ENCODE measurements around the gene PRELID1.
"Not testable (repeated sequence)": the region's sequence is repeated elsewhere in the genome, so short reads cannot be mapped to it uniquely, and the experiment has no call there.

Gene PRELID1

DNA sequence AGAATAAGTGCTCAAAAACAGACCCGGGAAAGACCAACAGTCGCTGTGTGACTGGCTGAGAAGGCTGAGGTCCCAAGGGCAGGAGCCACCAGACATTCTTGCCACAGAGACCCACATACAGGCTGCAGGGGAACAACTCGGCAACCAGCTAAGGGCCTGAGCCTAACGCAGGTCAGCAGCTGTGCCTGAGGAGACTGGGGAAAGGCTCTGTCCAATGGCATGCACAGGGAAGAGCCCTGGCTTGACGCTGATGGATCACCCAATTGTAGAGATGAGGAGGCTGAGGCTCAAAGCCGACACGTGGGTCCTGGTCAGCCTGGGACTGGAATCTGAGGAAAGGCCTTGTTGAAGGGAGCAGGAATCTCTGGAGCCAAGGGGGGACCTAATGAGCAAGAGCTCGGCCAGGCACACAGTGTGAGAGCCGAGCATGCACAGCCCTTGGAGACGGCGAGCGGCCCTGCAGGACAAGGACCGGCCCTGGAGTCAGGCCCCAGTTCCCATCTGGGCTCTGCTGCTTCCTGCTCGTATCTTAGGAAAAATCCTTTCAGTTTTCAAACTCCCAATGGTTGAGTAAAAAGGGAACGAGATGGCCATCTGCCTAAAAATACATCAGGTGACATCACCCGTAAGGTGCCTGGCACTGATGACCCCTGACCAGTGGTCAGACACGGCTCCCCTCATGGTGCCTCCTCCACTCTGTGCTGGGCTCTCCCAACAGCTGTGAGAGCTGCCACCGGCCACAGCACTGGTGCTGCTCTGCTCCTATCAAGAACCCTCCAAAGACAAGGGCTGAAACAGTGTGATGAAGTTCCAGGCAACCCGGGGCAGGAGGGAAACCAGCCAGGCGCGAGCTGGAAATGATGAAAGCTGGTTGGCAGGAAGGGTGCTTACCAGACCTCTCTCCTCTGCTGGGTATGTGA, 31.4 kb downstream of the PRELID1 start:
- Histone ChIP-seq H3K4me3 (ENCODE audit: low read length in 2 of 2) (no peak overlapping the region), H3K4me1 (ENCODE audit: control insufficient read depth in 2 of 2, insufficient read depth in 2 of 2, low read length in 2 of 2) (no peaks in the 10 kb centered on the region), H3K9me3 (ENCODE audit: control insufficient read depth in 2 of 2, low read length in 2 of 2) (no peaks in the 10 kb centered on the region), H3K36me3 (ENCODE audit: control insufficient read depth in 2 of 2, insufficient read depth in 2 of 2, low read length in 2 of 2) (peaks cover 77 to 88% of the 10 kb centered on the region in 2 donors), H3K27me3 (ENCODE audit: control insufficient read depth in 2 of 2, insufficient read depth in 2 of 2, low read length in 2 of 2) (no peaks in the 10 kb centered on the region), H3K9ac (ENCODE audit: low read depth in 1 of 2, low read length in 2 of 2) (no peak overlapping the region), H3K27ac (ENCODE audit: low read depth in 2 of 2, low read length in 2 of 2) (no peak overlapping the region)

DNA sequence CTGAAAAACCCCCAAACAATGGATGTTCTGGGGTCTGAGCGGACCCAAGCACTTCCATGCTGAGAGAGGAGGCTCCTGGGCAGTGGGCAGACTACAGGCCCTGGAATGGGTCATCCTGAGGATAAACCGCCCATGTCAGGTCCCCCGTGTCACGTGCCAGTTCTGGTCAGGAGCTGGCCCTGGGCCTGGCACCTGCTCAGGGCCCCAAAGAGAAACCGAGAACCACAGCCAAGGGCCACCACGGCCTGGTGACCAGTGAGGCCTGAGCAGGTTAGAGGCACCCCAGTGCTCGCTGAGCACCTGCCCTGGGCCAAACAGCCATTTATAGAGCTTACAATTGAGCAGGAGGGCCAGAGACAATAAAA, 32.1 kb downstream of the PRELID1 start:
- Histone ChIP-seq H3K36me3 (ENCODE audit: control insufficient read depth in 2 of 2, insufficient read depth in 2 of 2, low read length in 2 of 2) (peaks cover 72 to 85% of the 10 kb centered on the region in 2 donors), H3K9ac (ENCODE audit: low read depth in 1 of 2, low read length in 2 of 2) (no peak overlapping the region), H3K4me1 (ENCODE audit: control insufficient read depth in 2 of 2, insufficient read depth in 2 of 2, low read length in 2 of 2) (no peaks in the 10 kb centered on the region), H3K9me3 (ENCODE audit: control insufficient read depth in 2 of 2, low read length in 2 of 2) (no peaks in the 10 kb centered on the region), H3K4me3 (ENCODE audit: low read length in 2 of 2) (no peak overlapping the region), H3K27me3 (ENCODE audit: control insufficient read depth in 2 of 2, insufficient read depth in 2 of 2, low read length in 2 of 2) (no peaks in the 10 kb centered on the region), H3K27ac (ENCODE audit: low read depth in 2 of 2, low read length in 2 of 2) (no peak overlapping the region)

DNA sequence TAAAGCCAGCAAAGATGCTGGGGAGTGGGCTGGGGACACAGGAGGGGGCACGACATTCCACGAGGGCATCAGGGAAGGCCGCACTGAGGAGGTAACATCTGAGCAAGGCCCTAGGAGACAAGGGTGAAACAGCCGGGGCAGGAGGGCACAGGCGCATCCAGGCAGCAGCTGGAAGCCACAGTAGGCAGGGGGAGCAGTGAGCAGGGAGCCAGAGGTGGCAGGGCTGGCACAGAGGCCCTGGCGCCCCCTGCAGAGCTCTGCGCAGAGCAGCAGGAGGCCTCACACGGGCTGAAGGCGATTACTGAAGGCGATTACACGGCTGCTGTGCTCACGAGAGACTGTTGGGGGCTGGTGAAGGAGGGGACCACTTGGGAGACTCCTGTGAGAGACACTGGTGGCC, 32.5 kb downstream of the PRELID1 start:
- Histone ChIP-seq H3K4me1 (ENCODE audit: control insufficient read depth in 2 of 2, insufficient read depth in 2 of 2, low read length in 2 of 2) (no peaks in the 10 kb centered on the region), H3K36me3 (ENCODE audit: control insufficient read depth in 2 of 2, insufficient read depth in 2 of 2, low read length in 2 of 2) (peaks cover 70 to 82% of the 10 kb centered on the region in 2 donors), H3K27me3 (ENCODE audit: control insufficient read depth in 2 of 2, insufficient read depth in 2 of 2, low read length in 2 of 2) (no peaks in the 10 kb centered on the region), H3K4me3 (ENCODE audit: low read length in 2 of 2) (no peak overlapping the region), H3K9me3 (ENCODE audit: control insufficient read depth in 2 of 2, low read length in 2 of 2) (no peaks in the 10 kb centered on the region), H3K27ac (ENCODE audit: low read depth in 2 of 2, low read length in 2 of 2) (no peak overlapping the region), H3K9ac (ENCODE audit: low read depth in 1 of 2, low read length in 2 of 2) (no peak overlapping the region)

DNA sequence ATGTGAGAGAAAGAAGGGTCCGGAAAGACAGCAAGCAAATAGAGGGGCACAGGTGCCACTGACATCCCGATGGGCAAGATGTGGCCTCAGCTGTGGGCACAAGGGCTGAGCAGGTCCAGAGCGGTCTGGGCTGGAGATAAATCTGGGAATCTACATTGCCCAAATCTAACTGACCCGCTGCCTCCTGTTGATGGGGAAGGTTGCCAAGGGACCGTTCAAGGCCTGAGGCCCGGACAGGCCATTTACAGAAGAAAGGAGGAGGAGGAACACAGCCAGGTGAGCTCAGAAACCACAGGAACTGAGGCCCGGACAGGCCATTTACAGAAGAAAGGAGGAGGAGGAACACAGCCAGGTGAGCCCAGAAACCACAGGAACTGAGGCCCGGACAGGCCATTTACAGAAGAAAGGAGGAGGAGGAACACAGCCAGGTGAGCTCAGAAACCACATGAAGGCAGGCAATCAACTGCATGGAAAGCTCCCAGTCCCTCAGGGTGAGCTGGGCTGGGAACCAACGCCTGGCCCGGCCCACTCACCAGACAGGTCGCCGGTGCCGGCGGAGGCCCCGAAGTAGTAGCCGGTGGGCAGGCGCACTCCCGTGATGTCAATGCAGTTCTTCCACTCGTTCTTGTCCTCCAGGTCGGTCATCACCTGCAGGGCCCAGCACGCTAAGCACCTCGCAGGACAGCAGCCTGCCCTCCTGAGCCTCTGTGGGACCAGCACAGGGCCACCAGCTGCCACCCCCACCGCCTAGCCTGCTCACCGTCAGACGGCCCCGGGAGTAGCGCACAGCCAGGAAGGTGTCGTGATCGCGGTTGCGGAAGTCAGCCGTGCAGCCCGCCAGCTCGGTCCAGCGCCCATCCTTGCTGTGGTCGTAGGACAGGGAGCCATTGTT, 33.2 kb downstream of the PRELID1 start:
- peaks cover 68 to 81% of the 10 kb centered on the region in 2 donors for H3K36me3 ChIP-seq (ENCODE audit: control insufficient read depth in 2 of 2, insufficient read depth in 2 of 2, low read length in 2 of 2)
- no peaks in the 10 kb centered on the region for H3K4me1 ChIP-seq (ENCODE audit: control insufficient read depth in 2 of 2, insufficient read depth in 2 of 2, low read length in 2 of 2)
- H3K9ac ChIP-seq (ENCODE audit: low read depth in 1 of 2, low read length in 2 of 2) = no peak overlapping the region
- H3K9me3 ChIP-seq (ENCODE audit: control insufficient read depth in 2 of 2, low read length in 2 of 2) = no peaks in the 10 kb centered on the region
- H3K4me3 ChIP-seq (ENCODE audit: low read length in 2 of 2) = no peak overlapping the region
- no peak overlapping the region for H3K27ac ChIP-seq (ENCODE audit: low read depth in 2 of 2, low read length in 2 of 2)
- no peaks in the 10 kb centered on the region for H3K27me3 ChIP-seq (ENCODE audit: control insufficient read depth in 2 of 2, insufficient read depth in 2 of 2, low read length in 2 of 2)

DNA sequence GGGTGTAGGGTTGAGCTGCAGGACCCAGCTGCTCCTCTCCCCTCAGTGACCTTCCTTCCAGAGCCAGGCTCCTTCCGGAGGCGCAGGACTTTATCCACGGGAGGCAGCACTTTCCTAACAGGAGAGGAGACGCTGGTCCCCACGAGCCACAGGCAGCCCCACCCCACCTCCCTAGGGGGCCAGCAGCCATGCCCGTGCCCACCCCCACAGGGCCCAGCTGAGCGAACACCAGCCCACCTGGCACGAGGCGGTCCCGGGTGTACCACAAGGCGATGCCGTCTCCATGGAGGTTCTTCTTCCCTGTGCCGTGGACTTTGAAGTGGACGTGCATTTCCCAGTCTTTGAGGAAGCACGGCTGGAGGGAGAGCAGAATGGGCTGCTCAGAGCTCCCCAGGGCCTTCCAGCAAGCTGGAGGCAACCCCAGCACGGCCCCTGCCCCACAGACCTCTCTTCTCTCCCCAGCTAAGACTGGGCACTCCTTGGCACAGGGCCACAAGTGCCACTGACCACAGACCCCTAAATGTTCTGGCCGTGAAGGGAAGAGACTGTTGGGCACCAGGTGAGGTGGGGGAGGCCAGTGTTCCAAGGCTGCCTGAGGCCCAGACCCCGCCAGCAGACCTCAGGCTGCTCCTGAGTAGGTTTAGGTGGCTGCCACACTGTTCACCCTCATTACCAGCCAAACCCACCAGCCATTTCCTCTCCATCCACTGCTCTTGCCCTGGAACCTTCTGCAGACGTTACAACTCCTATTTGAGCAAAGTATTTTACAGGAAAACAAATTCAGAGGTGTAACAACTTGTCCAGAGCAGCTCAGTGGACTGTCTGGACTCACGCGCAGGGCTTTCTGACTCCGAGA, 34.9 kb downstream of the PRELID1 start:
- Histone ChIP-seq H3K27me3 (ENCODE audit: control insufficient read depth in 2 of 2, insufficient read depth in 2 of 2, low read length in 2 of 2) (no peaks in the 10 kb centered on the region), H3K9me3 (ENCODE audit: control insufficient read depth in 2 of 2, low read length in 2 of 2) (no peaks in the 10 kb centered on the region), H3K4me3 (ENCODE audit: low read length in 2 of 2) (no peak overlapping the region), H3K9ac (ENCODE audit: low read depth in 1 of 2, low read length in 2 of 2) (no peak overlapping the region), H3K36me3 (ENCODE audit: control insufficient read depth in 2 of 2, insufficient read depth in 2 of 2, low read length in 2 of 2) (peaks cover 60 to 77% of the 10 kb centered on the region in 2 donors), H3K4me1 (ENCODE audit: control insufficient read depth in 2 of 2, insufficient read depth in 2 of 2, low read length in 2 of 2) (no peaks in the 10 kb centered on the region), H3K27ac (ENCODE audit: low read depth in 2 of 2, low read length in 2 of 2) (no peak overlapping the region)

DNA sequence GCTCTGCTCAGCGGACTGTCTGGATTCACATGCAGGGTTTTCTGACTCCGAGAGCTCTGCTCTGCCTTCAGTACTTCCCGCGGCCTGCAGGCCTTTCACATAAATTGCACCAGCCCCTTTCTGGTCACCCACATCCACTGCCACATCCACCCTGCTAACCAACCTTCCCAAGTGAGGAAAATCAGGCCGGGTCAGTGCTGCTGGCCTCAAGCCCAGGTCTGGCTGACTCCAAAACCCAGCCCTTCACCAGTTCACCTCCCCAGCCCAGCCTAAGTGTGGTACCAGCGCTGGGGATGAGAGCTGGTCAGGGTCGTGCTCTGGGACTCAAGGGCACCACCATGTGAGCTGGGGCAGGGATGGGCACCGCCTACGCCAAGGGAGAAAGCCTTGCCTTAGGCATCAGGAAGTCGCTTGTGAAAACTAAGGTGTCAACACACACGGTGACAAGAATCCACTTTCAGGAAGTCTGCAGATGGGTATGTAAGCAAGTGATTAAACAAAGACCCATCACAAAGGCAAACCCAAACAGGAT, 35.6 kb downstream of the PRELID1 start:
- H3K4me1 ChIP-seq (ENCODE audit: control insufficient read depth in 2 of 2, insufficient read depth in 2 of 2, low read length in 2 of 2) = no peaks in the 10 kb centered on the region
- H3K27ac ChIP-seq (ENCODE audit: low read depth in 2 of 2, low read length in 2 of 2) = no peak overlapping the region
- H3K27me3 ChIP-seq (ENCODE audit: control insufficient read depth in 2 of 2, insufficient read depth in 2 of 2, low read length in 2 of 2) = no peaks in the 10 kb centered on the region
- no peak overlapping the region for H3K9ac ChIP-seq (ENCODE audit: low read depth in 1 of 2, low read length in 2 of 2)
- no peak overlapping the region for H3K4me3 ChIP-seq (ENCODE audit: low read length in 2 of 2)
- no peaks in the 10 kb centered on the region for H3K9me3 ChIP-seq (ENCODE audit: control insufficient read depth in 2 of 2, low read length in 2 of 2)
- H3K36me3 ChIP-seq (ENCODE audit: control insufficient read depth in 2 of 2, insufficient read depth in 2 of 2, low read length in 2 of 2) = peaks cover 56 to 72% of the 10 kb centered on the region in 2 donors

DNA sequence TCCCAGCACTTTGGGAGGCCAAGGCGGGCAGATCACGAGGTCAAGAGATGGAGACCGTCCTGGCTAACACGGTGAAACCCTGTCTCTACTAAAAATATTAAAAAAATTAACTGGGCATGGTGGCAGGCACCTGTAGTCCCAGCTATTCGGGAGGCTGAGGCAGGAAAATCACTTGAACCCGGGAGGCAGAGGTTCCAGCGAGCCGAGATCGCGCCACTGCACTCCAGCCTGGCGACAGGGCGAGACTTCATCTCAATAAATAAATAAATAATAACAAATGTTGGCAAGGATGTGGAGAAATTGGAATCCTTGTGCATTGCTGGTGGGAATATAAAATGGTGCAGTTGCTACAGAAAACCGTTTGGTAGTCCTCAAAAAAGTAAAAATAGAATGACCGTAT, 39.4 kb downstream of the PRELID1 start:
- not testable (repeated sequence) for H3K4me1 ChIP-seq (ENCODE audit: control insufficient read depth in 2 of 2, insufficient read depth in 2 of 2, low read length in 2 of 2); H3K4me3 ChIP-seq (ENCODE audit: low read length in 2 of 2); H3K27ac ChIP-seq (ENCODE audit: low read depth in 2 of 2, low read length in 2 of 2); H3K27me3 ChIP-seq (ENCODE audit: control insufficient read depth in 2 of 2, insufficient read depth in 2 of 2, low read length in 2 of 2); H3K9me3 ChIP-seq (ENCODE audit: control insufficient read depth in 2 of 2, low read length in 2 of 2); H3K9ac ChIP-seq (ENCODE audit: low read depth in 1 of 2, low read length in 2 of 2)
- H3K36me3 ChIP-seq (ENCODE audit: control insufficient read depth in 2 of 2, insufficient read depth in 2 of 2, low read length in 2 of 2) = peaks cover 25 to 46% of the 10 kb centered on the region in 2 donors

DNA sequence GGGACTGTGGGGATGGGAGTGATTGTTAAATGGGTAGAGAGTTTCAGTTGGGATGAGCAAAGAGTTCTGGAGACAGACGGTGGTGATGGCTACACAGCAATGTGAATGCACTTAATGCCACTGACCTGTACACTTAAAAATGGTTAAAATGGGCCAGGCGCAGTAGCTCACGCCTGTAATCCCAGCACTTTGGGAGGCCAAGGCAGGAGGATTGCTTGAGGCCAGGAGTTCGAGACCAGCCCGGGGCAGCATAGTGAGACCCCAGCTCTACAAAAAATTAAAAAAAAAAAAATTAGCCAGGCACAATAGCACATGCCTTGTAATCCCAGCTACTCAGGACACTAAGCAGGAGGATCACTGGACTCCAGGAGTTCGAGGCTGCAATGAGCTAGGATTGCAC, 40.2 kb downstream of the PRELID1 start:
- Histone ChIP-seq H3K36me3 (ENCODE audit: control insufficient read depth in 2 of 2, insufficient read depth in 2 of 2, low read length in 2 of 2) (peaks cover 19 to 38% of the 10 kb centered on the region in 2 donors), H3K4me1 (ENCODE audit: control insufficient read depth in 2 of 2, insufficient read depth in 2 of 2, low read length in 2 of 2) (no peaks in the 10 kb centered on the region), H3K27ac (ENCODE audit: low read depth in 2 of 2, low read length in 2 of 2) (no peak overlapping the region), H3K9me3 (ENCODE audit: control insufficient read depth in 2 of 2, low read length in 2 of 2) (no peaks in the 10 kb centered on the region), H3K9ac (ENCODE audit: low read depth in 1 of 2, low read length in 2 of 2) (no peak overlapping the region), H3K4me3 (ENCODE audit: low read length in 2 of 2) (no peak overlapping the region), H3K27me3 (ENCODE audit: control insufficient read depth in 2 of 2, insufficient read depth in 2 of 2, low read length in 2 of 2) (no peaks in the 10 kb centered on the region)

DNA sequence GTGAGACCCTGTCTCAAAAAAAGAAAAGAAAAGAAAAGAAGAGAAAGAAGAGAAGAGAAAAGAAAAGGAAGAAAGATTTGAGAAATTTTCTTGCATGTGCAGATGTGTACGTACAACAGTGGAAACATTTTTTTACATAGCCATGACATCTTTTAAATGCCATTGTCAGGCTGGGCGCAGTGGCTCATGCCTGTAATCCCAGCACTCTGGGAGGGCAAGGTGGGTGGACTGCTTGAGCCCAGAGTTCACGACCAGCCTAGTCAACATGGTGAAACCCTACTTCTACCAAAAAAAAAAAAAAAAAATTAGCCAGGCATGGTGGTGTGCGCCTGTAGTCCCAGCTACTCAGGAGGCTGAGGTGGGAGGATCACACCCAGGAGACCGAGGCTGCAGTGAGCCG, 41.3 kb downstream of the PRELID1 start:
- H3K27ac ChIP-seq (ENCODE audit: low read depth in 2 of 2, low read length in 2 of 2) = no peak overlapping the region
- H3K9ac ChIP-seq (ENCODE audit: low read depth in 1 of 2, low read length in 2 of 2) = no peak overlapping the region
- H3K4me1 ChIP-seq (ENCODE audit: control insufficient read depth in 2 of 2, insufficient read depth in 2 of 2, low read length in 2 of 2) = peaks cover 0 to 7% of the 10 kb centered on the region in 2 donors
- peaks cover 20 to 39% of the 10 kb centered on the region in 2 donors for H3K36me3 ChIP-seq (ENCODE audit: control insufficient read depth in 2 of 2, insufficient read depth in 2 of 2, low read length in 2 of 2)
- H3K4me3 ChIP-seq (ENCODE audit: low read length in 2 of 2) = no peak overlapping the region
- no peaks in the 10 kb centered on the region for H3K27me3 ChIP-seq (ENCODE audit: control insufficient read depth in 2 of 2, insufficient read depth in 2 of 2, low read length in 2 of 2)
- H3K9me3 ChIP-seq (ENCODE audit: control insufficient read depth in 2 of 2, low read length in 2 of 2) = no peaks in the 10 kb centered on the region
